SK-N-SH (cell line): ENCODE measurements around the gene CSNK2A1.

Source experiments
- EP300 ChIP-seq, 2 experiments: IDR thresholded peaks; 2 replicates each; pipeline versions ENCODE4 v1.4.0 to v1.6.1; 2012; ENCODE audit warnings: borderline replicate concordance in 1 of 2, low read depth in 1 of 2, low read length in 1 of 2
- FOSL2 ChIP-seq: IDR thresholded peaks from 2 replicates; pipeline ENCODE4 v1.4.0; 2012; ENCODE audit warnings: low read depth, mild to moderate bottlenecking, moderate library complexity, borderline replicate concordance
- GABPA ChIP-seq: IDR thresholded peaks from 2 replicates; pipeline ENCODE4 v1.4.0; 2012; ENCODE audit warnings: low read depth, mild to moderate bottlenecking
- MXI1 ChIP-seq: IDR thresholded peaks from 2 replicates; pipeline ENCODE4 v1.6.1; 2012; ENCODE audit warnings: mild to moderate bottlenecking, low read depth, low read length, improper control_type of control experiment
- NFIC ChIP-seq: IDR thresholded peaks from 2 replicates; pipeline ENCODE4 v1.4.0; 2012; ENCODE audit warnings: borderline replicate concordance
- POLR2AphosphoS5 ChIP-seq: IDR thresholded peaks from 2 replicates; pipeline ENCODE4 v1.6.1; 2012; ENCODE audit warnings: low read depth, low read length
- RAD21 ChIP-seq: IDR thresholded peaks from 2 replicates; pipeline ENCODE4 v1.6.1; 2012; ENCODE audit warnings: mild to moderate bottlenecking, low read length
- RCOR1 ChIP-seq: fragments of 150-350 bp; IDR thresholded peaks from 2 replicates; pipeline ENCODE4 v1.6.1; 2017; ENCODE audit warnings: antibody characterized with exemption, low read length
- RFX5 ChIP-seq: IDR thresholded peaks from 2 replicates; pipeline ENCODE4 v1.6.1; 2012; ENCODE audit warnings: mild to moderate bottlenecking, improper control_type of control experiment, low read length
- SIN3A ChIP-seq: IDR thresholded peaks from 2 replicates; pipeline ENCODE4 v1.6.1; 2012; ENCODE audit warnings: low read depth, mild to moderate bottlenecking, low read length, moderate library complexity, borderline replicate concordance
- TAF1 ChIP-seq: IDR thresholded peaks from 2 replicates; pipeline ENCODE4 v1.6.1; 2012; ENCODE audit warnings: low read depth, mild to moderate bottlenecking, low read length, moderate library complexity, borderline replicate concordance
- TF ChIP-seq, protein P1 (sequence below): IDR thresholded peaks from 2 replicates; pipeline ENCODE4 v1.4.0; 2012; ENCODE audit warnings: low read depth
- TF ChIP-seq, protein P2 (sequence below): fragments of 200-600 bp; sonication (generic); IDR thresholded peaks from 2 replicates; pipeline ENCODE4 v1.6.1; 2017; ENCODE audit warnings: antibody characterized with exemption, mild to moderate bottlenecking, moderate library complexity
- TF ChIP-seq, protein P3 (sequence below): IDR thresholded peaks from 2 replicates; pipeline ENCODE4; 2012

DNA sequence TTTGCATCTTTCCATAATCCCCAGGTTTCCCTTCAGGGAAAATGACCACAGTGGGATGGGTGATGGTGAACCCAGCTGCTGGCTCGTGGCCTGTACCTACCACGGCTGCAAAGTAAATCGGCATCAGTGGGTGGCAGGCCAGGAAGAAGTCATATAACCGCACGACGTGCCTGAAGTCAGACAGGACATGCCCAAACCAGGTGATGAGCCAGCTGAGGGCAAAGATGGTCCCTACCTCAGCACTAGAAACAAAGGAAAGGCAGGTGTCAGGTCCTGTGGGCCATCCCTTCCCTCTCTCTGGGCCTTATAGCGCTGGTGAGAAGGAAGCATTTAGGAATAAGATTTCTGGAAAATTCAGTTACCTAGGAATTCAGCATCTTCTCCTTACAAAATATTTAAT lies 103.4 kb downstream of the CSNK2A1 start:
- TF ChIP-seq, protein P1, sequence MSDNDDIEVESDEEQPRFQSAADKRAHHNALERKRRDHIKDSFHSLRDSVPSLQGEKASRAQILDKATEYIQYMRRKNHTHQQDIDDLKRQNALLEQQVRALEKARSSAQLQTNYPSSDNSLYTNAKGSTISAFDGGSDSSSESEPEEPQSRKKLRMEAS, result no peak
- TF ChIP-seq, protein P2, sequence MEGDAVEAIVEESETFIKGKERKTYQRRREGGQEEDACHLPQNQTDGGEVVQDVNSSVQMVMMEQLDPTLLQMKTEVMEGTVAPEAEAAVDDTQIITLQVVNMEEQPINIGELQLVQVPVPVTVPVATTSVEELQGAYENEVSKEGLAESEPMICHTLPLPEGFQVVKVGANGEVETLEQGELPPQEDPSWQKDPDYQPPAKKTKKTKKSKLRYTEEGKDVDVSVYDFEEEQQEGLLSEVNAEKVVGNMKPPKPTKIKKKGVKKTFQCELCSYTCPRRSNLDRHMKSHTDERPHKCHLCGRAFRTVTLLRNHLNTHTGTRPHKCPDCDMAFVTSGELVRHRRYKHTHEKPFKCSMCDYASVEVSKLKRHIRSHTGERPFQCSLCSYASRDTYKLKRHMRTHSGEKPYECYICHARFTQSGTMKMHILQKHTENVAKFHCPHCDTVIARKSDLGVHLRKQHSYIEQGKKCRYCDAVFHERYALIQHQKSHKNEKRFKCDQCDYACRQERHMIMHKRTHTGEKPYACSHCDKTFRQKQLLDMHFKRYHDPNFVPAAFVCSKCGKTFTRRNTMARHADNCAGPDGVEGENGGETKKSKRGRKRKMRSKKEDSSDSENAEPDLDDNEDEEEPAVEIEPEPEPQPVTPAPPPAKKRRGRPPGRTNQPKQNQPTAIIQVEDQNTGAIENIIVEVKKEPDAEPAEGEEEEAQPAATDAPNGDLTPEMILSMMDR, result no peak
- TF ChIP-seq RFX5, result no peak
- no peak for TF ChIP-seq POLR2AphosphoS5
- no peak for TF ChIP-seq RAD21
- no peak for TF ChIP-seq GABPA
- TF ChIP-seq RCOR1, result no peak
- TF ChIP-seq EP300 (IDR thresholded peaks at IDR 0.05; ENCODE audit: borderline replicate concordance in 1 of 2, low read depth in 1 of 2, low read length in 1 of 2), result no peak
- no peak for TF ChIP-seq NFIC
- no peak for TF ChIP-seq MXI1
- no peak for TF ChIP-seq FOSL2
- no peak for TF ChIP-seq TAF1
- TF ChIP-seq, protein P3, sequence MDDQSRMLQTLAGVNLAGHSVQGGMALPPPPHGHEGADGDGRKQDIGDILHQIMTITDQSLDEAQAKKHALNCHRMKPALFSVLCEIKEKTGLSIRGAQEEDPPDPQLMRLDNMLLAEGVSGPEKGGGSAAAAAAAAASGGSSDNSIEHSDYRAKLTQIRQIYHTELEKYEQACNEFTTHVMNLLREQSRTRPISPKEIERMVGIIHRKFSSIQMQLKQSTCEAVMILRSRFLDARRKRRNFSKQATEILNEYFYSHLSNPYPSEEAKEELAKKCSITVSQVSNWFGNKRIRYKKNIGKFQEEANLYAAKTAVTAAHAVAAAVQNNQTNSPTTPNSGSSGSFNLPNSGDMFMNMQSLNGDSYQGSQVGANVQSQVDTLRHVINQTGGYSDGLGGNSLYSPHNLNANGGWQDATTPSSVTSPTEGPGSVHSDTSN, result no peak
- no peak for TF ChIP-seq SIN3A
